GM18517 (cell line): ENCODE measurements around the gene OR9K2.
"Not testable (repeated sequence)": the region's sequence is repeated elsewhere in the genome, so short reads cannot be mapped to it uniquely, and the experiment has no call there.

Experiments used
- ATAC-seq: cut with Tn5 transposase; IDR thresholded peaks from one replicate; pipeline ENCODE4 v1.9.1; 2021; ENCODE audit warnings: mild to moderate bottlenecking, moderate library complexity; ENCODE audit not compliant: unreplicated experiment

Gene OR9K2

GRCh38 chr12:55126106-55126505 lies at the start of gene OR9K2:
TSS of gene OR9K2 (plus strand) at chr12:55126406. CDS start at chr12:55129835, 3,429 bp downstream.
- no peak for ATAC-seq

GRCh38 chr12:55092579-55092978 lies 33.6 kb upstream of the OR9K2 start:
- ATAC-seq = no peak

GRCh38 chr12:55112378-55112875 lies 13.8 kb upstream of the OR9K2 start:
- no peak for ATAC-seq

- ATAC-seq = no peak
These were observed 10.1 kb upstream of the OR9K2 start for GRCh38 chr12:55116152-55116551.

- ATAC-seq = no peak
These were observed 6.6 kb downstream of the OR9K2 start for GRCh38 chr12:55132816-55133215.

GRCh38 chr12:55142669-55143565 lies 16.7 kb downstream of the OR9K2 start:
- no peak for ATAC-seq

GRCh38 chr12:55143566-55143870 lies 17.3 kb downstream of the OR9K2 start:
- ATAC-seq = no peak

- not testable (repeated sequence) for ATAC-seq
These were observed 40.9 kb downstream of the OR9K2 start for GRCh38 chr12:55167010-55167640.

GRCh38 chr12:55171445-55171844 lies 45.2 kb downstream of the OR9K2 start:
- no peak for ATAC-seq

- not testable (repeated sequence) for ATAC-seq
These were observed 45.6 kb downstream of the OR9K2 start for GRCh38 chr12:55171846-55172245.

- ATAC-seq = no peak
These were observed 46.5 kb downstream of the OR9K2 start for GRCh38 chr12:55172686-55173085.

GRCh38 chr12:55173456-55173855 lies 47.2 kb downstream of the OR9K2 start:
- ATAC-seq = no peak
